Measurements from ENCODE around the gene MTFR1L.
A peak's percentile ranks its signal among the peaks of the same experiment; 100 is the strongest.

The MTFR1L gene

GRCh38 chr1:25792115-25792514, 27.6 kb upstream of the MTFR1L start:
- DNase-seq = no peak

- no peak for DNase-seq
Measured at GRCh38 chr1:25793585-25794170, 26.1 kb upstream of the MTFR1L start.

GRCh38 chr1:25794325-25794724, 25.4 kb upstream of the MTFR1L start:
- no peak for DNase-seq

- no peak for DNase-seq
Measured at GRCh38 chr1:25795211-25795610, 24.5 kb upstream of the MTFR1L start.

- DNase-seq = peak; percentile 19
Measured at GRCh38 chr1:25795946-25796810, 23.6 kb upstream of the MTFR1L start.

- peak; percentile 33 for DNase-seq
Measured at GRCh38 chr1:25796811-25797458, 22.8 kb upstream of the MTFR1L start.

GRCh38 chr1:25797939-25798338, 21.8 kb upstream of the MTFR1L start:
- DNase-seq = no peak

- DNase-seq = no peak
Measured at GRCh38 chr1:25798666-25799351, 20.9 kb upstream of the MTFR1L start.

GRCh38 chr1:25799352-25799934, 20.3 kb upstream of the MTFR1L start:
- no peak for DNase-seq

GRCh38 chr1:25799935-25800702, 19.6 kb upstream of the MTFR1L start, which contains the start of gene SELENON:
Gene SELENON (plus strand): TSS chr1:25800193. CDS start chr1:25800231, 38 bp downstream.
- DNase-seq = no peak

- DNase-seq = no peak
Measured at GRCh38 chr1:25800703-25801377, 18.9 kb upstream of the MTFR1L start.

- no peak for DNase-seq
Measured at GRCh38 chr1:25802915-25803314, 16.8 kb upstream of the MTFR1L start.

GRCh38 chr1:25803368-25803767, 16.4 kb upstream of the MTFR1L start:
- no peak for DNase-seq

- DNase-seq = no peak
Measured at GRCh38 chr1:25804244-25804963, 15.3 kb upstream of the MTFR1L start.

GRCh38 chr1:25804964-25805862, 14.5 kb upstream of the MTFR1L start:
- DNase-seq = no peak

- no peak for DNase-seq
Measured at GRCh38 chr1:25805863-25806225, 13.9 kb upstream of the MTFR1L start.

GRCh38 chr1:25806418-25806817, 13.3 kb upstream of the MTFR1L start:
- no peak for DNase-seq

GRCh38 chr1:25807480-25808390, 12.0 kb upstream of the MTFR1L start:
- DNase-seq = no peak
